ENCODE measurements around the gene KCNMB2.

GRCh38 chr3:178645503-178645902 is 109.3 kb downstream of the KCNMB2 start:
- TF ChIP-seq CTCF (IDR thresholded peaks at IDR 0.05; ENCODE audit: insufficient read depth, low read length) (no peak), POLR2AphosphoS5 (IDR thresholded peaks at IDR 0.05; ENCODE audit: low read depth) (no peak)

All from HL-60 (cell line).